ENCODE measurements around the gene TBPL1.

Gene TBPL1

GRCh38 chr6:133939778-133940667, 13.0 kb upstream of the TBPL1 start:
- H3K27me3 Mint-ChIP-seq: peaks cover 10% of the 10 kb centered on the region
- H3K4me1 Mint-ChIP-seq: no peaks in the 10 kb centered on the region

DNA sequence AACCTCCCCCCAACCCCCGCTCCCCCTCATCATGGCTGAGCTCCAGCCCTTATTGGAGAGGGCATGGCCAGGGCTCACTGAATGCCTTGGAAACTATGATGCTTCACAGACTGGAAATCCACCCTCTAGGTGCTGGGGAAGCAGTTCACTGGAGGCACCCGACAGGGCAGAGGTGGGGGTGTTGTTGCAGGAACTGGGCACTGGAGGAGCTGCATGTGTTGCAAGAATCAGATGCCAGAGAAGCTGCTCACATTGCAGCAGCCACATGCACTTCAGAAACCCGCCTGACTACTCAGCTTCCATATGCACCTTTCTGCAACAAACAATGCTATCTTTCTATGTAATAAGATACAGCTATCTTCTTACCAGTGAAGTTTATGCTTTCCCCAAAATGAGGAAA, 7.9 kb upstream of the TBPL1 start:
- no peaks in the 10 kb centered on the region for H3K4me1 Mint-ChIP-seq
- ATAC-seq (ENCODE audit: low read depth): no peak
- no peak for DNase-seq (ENCODE audit: low spot score in 2 of 2)
- no peaks in the 10 kb centered on the region for H3K9me3 Mint-ChIP-seq
- no peaks in the 10 kb centered on the region for H3K36me3 Mint-ChIP-seq
- H3K4me3 Mint-ChIP-seq: no peak overlapping the region
- H3K27me3 Mint-ChIP-seq: peaks cover 8% of the 10 kb centered on the region
- no peak overlapping the region for H3K27ac Mint-ChIP-seq

More at GRCh38 chr6:133939778-133940667, 13.0 kb upstream of the TBPL1 start:
- no peak overlapping the region for H3K27ac Mint-ChIP-seq
- DNase-seq (ENCODE audit: low spot score in 2 of 2) (no peak), ATAC-seq (ENCODE audit: low read depth) (no peak)
- H3K9me3 Mint-ChIP-seq: peaks cover 2% of the 10 kb centered on the region
- no peak overlapping the region for H3K4me3 Mint-ChIP-seq
- no peaks in the 10 kb centered on the region for H3K36me3 Mint-ChIP-seq

DNA sequence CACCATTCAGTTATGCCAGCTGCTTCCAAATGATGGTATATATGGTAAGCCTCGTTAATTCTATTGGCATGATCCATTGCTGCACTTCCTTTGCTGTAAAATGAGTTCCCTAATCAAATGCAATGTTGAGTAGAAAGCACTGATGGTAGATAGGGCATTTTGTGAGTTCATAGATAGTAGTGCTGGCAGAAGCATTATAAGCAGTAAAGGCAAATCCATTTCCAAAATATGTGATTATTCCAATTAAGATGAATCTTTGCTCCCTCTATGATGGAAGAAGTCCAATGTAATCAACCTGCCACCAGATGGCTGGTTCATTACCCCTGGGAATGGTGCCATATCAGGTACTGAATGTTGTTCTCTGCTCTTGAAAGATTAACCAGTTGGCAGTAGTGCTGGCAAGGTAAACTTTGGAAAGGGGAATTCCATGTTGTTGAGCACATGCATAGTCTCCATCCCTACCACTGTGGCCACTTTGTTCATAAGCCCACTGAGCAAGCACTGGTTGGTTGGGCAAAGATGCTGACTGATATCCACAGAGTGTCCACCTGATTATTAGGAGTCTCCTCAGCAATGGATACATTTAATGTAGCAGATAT, 5.6 kb upstream of the TBPL1 start:
- no peak for DNase-seq (ENCODE audit: low spot score in 2 of 2)
- peaks cover 2% of the 10 kb centered on the region for H3K27me3 Mint-ChIP-seq
- H3K4me1 Mint-ChIP-seq: peaks cover 7% of the 10 kb centered on the region
- H3K27ac Mint-ChIP-seq: no peak overlapping the region
- no peak for ATAC-seq (ENCODE audit: low read depth)
- H3K4me3 Mint-ChIP-seq: no peak overlapping the region
- no peaks in the 10 kb centered on the region for H3K36me3 Mint-ChIP-seq
- H3K9me3 Mint-ChIP-seq: no peaks in the 10 kb centered on the region

DNA sequence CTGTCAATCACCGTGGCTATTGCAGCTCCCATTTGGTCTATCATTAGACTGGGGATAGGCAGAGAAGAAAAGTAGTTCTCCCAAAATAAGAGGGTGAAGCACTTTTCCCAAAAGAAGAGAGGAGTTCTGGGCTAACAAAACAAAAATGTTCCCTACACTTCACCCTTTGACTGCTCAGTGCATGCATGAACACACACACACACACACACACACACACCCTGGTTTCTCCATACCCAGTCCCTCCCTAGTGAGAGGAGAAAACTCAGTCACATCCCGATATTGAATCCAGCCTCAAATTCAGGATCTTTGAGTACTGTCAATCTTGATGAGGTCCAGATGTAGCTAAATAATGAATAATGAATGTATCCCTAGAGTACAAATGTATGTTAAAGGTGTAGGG, 4.6 kb upstream of the TBPL1 start:
- Mint-ChIP-seq H3K27me3 (peaks cover 2% of the 10 kb centered on the region), H3K4me1 (peaks cover 7% of the 10 kb centered on the region), H3K27ac (no peak overlapping the region), H3K4me3 (no peak overlapping the region), H3K36me3 (no peaks in the 10 kb centered on the region), H3K9me3 (no peaks in the 10 kb centered on the region)
- DNase-seq (ENCODE audit: low spot score in 2 of 2) (no peak), ATAC-seq (ENCODE audit: low read depth) (no peak)

GRCh38 chr6:133951227-133951626, 1.8 kb upstream of the TBPL1 start:
- no peak for DNase-seq (ENCODE audit: low spot score in 2 of 2)
- H3K36me3 Mint-ChIP-seq: no peaks in the 10 kb centered on the region
- peak overlapping the region; percentile 96 for H3K27ac Mint-ChIP-seq
- H3K4me1 Mint-ChIP-seq: peaks cover 24% of the 10 kb centered on the region
- ATAC-seq (ENCODE audit: low read depth): no peak
- H3K9me3 Mint-ChIP-seq: no peaks in the 10 kb centered on the region
- peak overlapping the region; percentile 99 for H3K4me3 Mint-ChIP-seq
- H3K27me3 Mint-ChIP-seq: no peaks in the 10 kb centered on the region

- Mint-ChIP-seq H3K9me3 (no peaks in the 10 kb centered on the region), H3K4me3 (peak overlapping the region; percentile 99), H3K27ac (peak overlapping the region; percentile 96), H3K27me3 (no peaks in the 10 kb centered on the region), H3K36me3 (no peaks in the 10 kb centered on the region), H3K4me1 (peaks cover 33% of the 10 kb centered on the region)
- peak; percentile 72 for ATAC-seq (ENCODE audit: low read depth)
- DNase-seq (ENCODE audit: low spot score in 2 of 2): peak; percentile 64 to 70
Measured at GRCh38 chr6:133951881-133952814, 876 bp upstream of the TBPL1 start.

- DNase-seq (ENCODE audit: low spot score in 2 of 2): peak in 1 of 2 donors; percentile 3
- Mint-ChIP-seq H3K27ac (peak overlapping the region; percentile 96), H3K4me1 (peaks cover 38% of the 10 kb centered on the region), H3K4me3 (peak overlapping the region; percentile 99), H3K36me3 (no peaks in the 10 kb centered on the region), H3K9me3 (no peaks in the 10 kb centered on the region), H3K27me3 (no peaks in the 10 kb centered on the region)
- no peak for ATAC-seq (ENCODE audit: low read depth)
Measured at GRCh38 chr6:133953634-133954415, 801 bp downstream of the TBPL1 start.

GRCh38 chr6:133954657-133955576, 1.9 kb downstream of the TBPL1 start:
- H3K4me1 Mint-ChIP-seq: peaks cover 42% of the 10 kb centered on the region
- no peaks in the 10 kb centered on the region for H3K27me3 Mint-ChIP-seq
- no peak overlapping the region for H3K27ac Mint-ChIP-seq
- no peaks in the 10 kb centered on the region for H3K9me3 Mint-ChIP-seq
- no peak for DNase-seq (ENCODE audit: low spot score in 2 of 2)
- H3K36me3 Mint-ChIP-seq: peaks cover 2% of the 10 kb centered on the region
- no peak for ATAC-seq (ENCODE audit: low read depth)
- peak overlapping the region; percentile 43 for H3K4me3 Mint-ChIP-seq

DNA sequence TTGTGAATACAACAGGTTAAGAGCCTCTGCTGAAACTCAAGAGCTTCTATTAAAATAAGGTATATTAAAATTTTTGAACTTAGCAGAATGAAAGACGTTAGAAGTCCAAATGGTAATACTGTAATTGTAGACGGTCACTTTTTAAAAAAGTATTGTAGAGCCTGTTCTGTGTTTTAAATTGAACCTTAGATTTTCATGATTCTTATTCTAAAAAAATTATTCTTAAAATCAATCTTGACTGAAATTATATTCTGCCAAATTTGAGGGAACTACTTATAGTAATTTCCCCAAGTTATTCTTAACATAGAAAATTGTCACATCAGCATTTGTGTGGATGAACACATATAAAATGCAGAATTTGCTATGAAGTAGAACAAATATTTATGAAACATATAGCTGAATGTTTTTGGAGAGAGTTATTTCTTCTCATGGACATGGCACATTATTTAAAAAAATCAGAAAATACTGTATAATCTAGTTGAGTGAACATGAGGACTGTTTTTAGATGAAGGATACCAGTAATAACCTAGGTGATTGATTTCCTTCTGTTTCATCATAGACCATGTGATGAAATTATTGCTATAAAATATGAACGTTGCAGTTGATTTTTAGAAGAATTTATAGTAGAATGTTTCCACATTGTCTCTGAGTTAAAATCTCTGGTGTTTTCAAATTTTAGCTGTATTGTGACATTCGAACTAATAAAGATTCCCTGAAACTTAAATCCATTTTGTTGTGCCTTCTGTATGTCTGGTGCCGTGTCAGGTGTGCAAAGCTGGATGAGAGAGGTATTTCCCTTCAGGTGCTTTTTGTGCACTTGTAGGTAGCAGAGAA, 2.8 kb downstream of the TBPL1 start:
- H3K4me3 Mint-ChIP-seq: no peak overlapping the region
- peak overlapping the region; percentile 11 for H3K27ac Mint-ChIP-seq
- H3K36me3 Mint-ChIP-seq: peaks cover 2% of the 10 kb centered on the region
- ATAC-seq (ENCODE audit: low read depth) (no peak), DNase-seq (ENCODE audit: low spot score in 2 of 2) (no peak)
- no peaks in the 10 kb centered on the region for H3K27me3 Mint-ChIP-seq
- no peaks in the 10 kb centered on the region for H3K9me3 Mint-ChIP-seq
- peaks cover 46% of the 10 kb centered on the region for H3K4me1 Mint-ChIP-seq

- Mint-ChIP-seq H3K4me1 (peaks cover 43% of the 10 kb centered on the region), H3K27ac (peak overlapping the region; percentile 11), H3K9me3 (no peaks in the 10 kb centered on the region), H3K4me3 (no peak overlapping the region), H3K36me3 (peaks cover 2% of the 10 kb centered on the region), H3K27me3 (no peaks in the 10 kb centered on the region)
- ATAC-seq (ENCODE audit: low read depth): no peak
- no peak for DNase-seq (ENCODE audit: low spot score in 2 of 2)
Measured at GRCh38 chr6:133956416-133957049, 3.5 kb downstream of the TBPL1 start.

DNA sequence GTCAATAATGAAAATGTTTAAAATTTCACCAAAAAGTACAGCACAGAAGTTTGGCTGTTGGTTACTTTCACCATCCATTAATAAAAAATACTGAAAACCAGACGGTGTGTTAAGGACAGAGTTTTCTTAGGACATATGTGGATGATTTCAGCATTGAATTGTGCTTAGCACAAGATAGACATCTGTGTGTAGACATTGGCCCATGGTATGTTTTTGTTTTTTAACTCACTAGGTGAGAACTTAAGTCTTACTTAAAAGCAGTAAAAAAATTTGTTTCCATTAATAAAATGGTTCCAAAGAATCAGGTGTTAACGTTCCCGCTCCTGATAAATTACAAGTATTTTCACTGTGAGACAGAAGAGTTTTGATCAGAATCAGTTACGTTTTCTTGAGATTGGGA, 4.2 kb downstream of the TBPL1 start:
- no peak for ATAC-seq (ENCODE audit: low read depth)
- Mint-ChIP-seq H3K4me1 (peaks cover 47% of the 10 kb centered on the region), H3K27ac (no peak overlapping the region), H3K27me3 (no peaks in the 10 kb centered on the region), H3K36me3 (peaks cover 2% of the 10 kb centered on the region), H3K9me3 (no peaks in the 10 kb centered on the region), H3K4me3 (no peak overlapping the region)
- DNase-seq (ENCODE audit: low spot score in 2 of 2): no peak
